Colonic mucosa (tissue), 4 donors: Measurements from ENCODE around the gene STARD13. TPM values are rescaled to one million over a fixed set of nuclear protein-coding genes. Genes with fewer than 3 reads are reported as not detected.
A peak's percentile ranks its signal among the peaks of the same experiment; 100 is the strongest.

ENCODE experiments used
- DNase-seq: peaks from one replicate; pipeline ENCODE4 v3.0.0-alpha.2; 2020
- H3K27ac ChIP-seq: fragments of 200-600 bp; one replicate; pipeline ENCODE4 v1.8.0; 2021
- H3K27me3 ChIP-seq: fragments of 200-600 bp; one replicate; pipeline ENCODE4 v1.8.0; 2021
- H3K36me3 ChIP-seq: fragments of 200-600 bp; one replicate; pipeline ENCODE4 v1.8.0; 2021
- H3K4me1 ChIP-seq: fragments of 200-600 bp; one replicate; pipeline ENCODE4 v1.8.0; 2021; ENCODE audit warnings: mild to moderate bottlenecking
- H3K4me3 ChIP-seq: fragments of 200-600 bp; one replicate; pipeline ENCODE4 v1.8.0; 2021
- H3K9ac ChIP-seq, 2 donors: one replicate each; pipeline ENCODE4 v1.7.0; 2013; ENCODE audit warnings: control low read depth in 2 of 2, low read depth in 2 of 2, low read length in 2 of 2
- H3K9me3 ChIP-seq: fragments of 200-600 bp; one replicate; pipeline ENCODE4 v1.8.0; 2021
- CTCF ChIP-seq: fragments of 200-600 bp; IDR thresholded peaks from one replicate; pipeline ENCODE4 v1.8.0; 2022; ENCODE audit warnings: antibody characterized with exemption, mild to moderate bottlenecking
- intact Hi-C: fragments of 100-400 bp; cut with DNase I; formaldehyde crosslinking; loops from one replicate; pipeline ENCODE4 v1.14.1; 2022
- total RNA-seq, 2 donors: library from RNA; stranded (reverse); fragmentation: NEBNext Ultra II Directional in 1 of 2; extraction: Animal tissue kit (Norgen Biotek cat#: 25700) in 1 of 2; gene quantifications; one replicate each; pipeline ENCODE4 v1.2.1, GENCODE V29; 2021
- donor health status: healthy.
- donor health status: DM: no; HTN: no; CAD: no.
- donor health status: DM: no; HTN: no; CAD: no.

The STARD13 gene
- total RNA-seq, 2 donors from 2014 or later = 21.3 to 30.2 TPM

- Histone ChIP-seq H3K9me3 (no peaks in the 10 kb centered on the region), H3K9ac (no peak overlapping the region), H3K36me3 (no peaks in the 10 kb centered on the region), H3K27me3 (no peaks in the 10 kb centered on the region), H3K4me3 (no peak overlapping the region), H3K27ac (no peak overlapping the region), H3K4me1 (no peaks in the 10 kb centered on the region)
- no peak for TF ChIP-seq CTCF
- no peak for DNase-seq
- intact Hi-C loops = no loop called here
Measured at GRCh38 chr13:33072282-33072681, 213.3 kb downstream of the STARD13 start.

- TF ChIP-seq CTCF = no peak
- intact Hi-C loops = no loop called here
- no peaks in the 10 kb centered on the region for H3K4me1 ChIP-seq
Measured at GRCh38 chr13:33070713-33071112, 214.8 kb downstream of the STARD13 start.

GRCh38 chr13:33069365-33069764 lies 216.2 kb downstream of the STARD13 start:
- H3K27ac ChIP-seq = no peak overlapping the region
- no peak overlapping the region for H3K9ac ChIP-seq
- H3K4me1 ChIP-seq = no peaks in the 10 kb centered on the region
- H3K4me3 ChIP-seq = no peak overlapping the region
- DNase-seq = peak; percentile 27
- intact Hi-C loops = no loop called here
- TF ChIP-seq CTCF = peak; percentile 16
- no peaks in the 10 kb centered on the region for H3K36me3 ChIP-seq
- H3K27me3 ChIP-seq = no peaks in the 10 kb centered on the region
- no peaks in the 10 kb centered on the region for H3K9me3 ChIP-seq

More at GRCh38 chr13:33070713-33071112, 214.8 kb downstream of the STARD13 start:
- Histone ChIP-seq H3K4me3 (no peak overlapping the region), H3K9me3 (no peaks in the 10 kb centered on the region), H3K27me3 (no peaks in the 10 kb centered on the region), H3K27ac (no peak overlapping the region), H3K36me3 (no peaks in the 10 kb centered on the region), H3K9ac (no peak overlapping the region)
- no peak for DNase-seq

- Histone ChIP-seq H3K9ac (no peak overlapping the region), H3K27ac (no peak overlapping the region), H3K9me3 (no peaks in the 10 kb centered on the region), H3K4me1 (no peaks in the 10 kb centered on the region), H3K36me3 (no peaks in the 10 kb centered on the region), H3K27me3 (no peaks in the 10 kb centered on the region), H3K4me3 (no peak overlapping the region)
- TF ChIP-seq CTCF = no peak
- intact Hi-C loops = no loop called here
- DNase-seq = no peak
Measured at GRCh38 chr13:33066329-33066728, 219.2 kb downstream of the STARD13 start.

- H3K9me3 ChIP-seq = no peaks in the 10 kb centered on the region
- intact Hi-C loops = no loop called here
- H3K27me3 ChIP-seq = no peaks in the 10 kb centered on the region
- H3K9ac ChIP-seq = no peak overlapping the region
- no peak for TF ChIP-seq CTCF
- H3K27ac ChIP-seq = no peak overlapping the region
- no peaks in the 10 kb centered on the region for H3K36me3 ChIP-seq
- no peaks in the 10 kb centered on the region for H3K4me1 ChIP-seq
- no peak overlapping the region for H3K4me3 ChIP-seq
- DNase-seq = no peak
Measured at GRCh38 chr13:33060815-33061214, 224.7 kb downstream of the STARD13 start.
